NT2/D1 (cell line): ENCODE data around the gene DTNB.

Experiments used
- SUZ12 ChIP-seq: IDR thresholded peaks from 2 replicates; pipeline ENCODE4 v1.6.1; 2011; ENCODE audit not compliant: insufficient read length, insufficient read depth; ENCODE audit errors: extremely low read depth
- YY1 ChIP-seq: IDR thresholded peaks from 2 replicates; pipeline ENCODE4 v1.6.1; 2011; ENCODE audit not compliant: insufficient read length, insufficient read depth
- ZNF274 ChIP-seq: IDR thresholded peaks from 2 replicates; pipeline ENCODE4 v1.6.1; 2011; ENCODE audit warnings: mild to moderate bottlenecking, low read depth, low read length

GRCh38 chr2:25524507-25524906 lies 148.9 kb downstream of the DTNB start:
- TF ChIP-seq YY1: no peak
- TF ChIP-seq ZNF274: no peak
- no peak for TF ChIP-seq SUZ12
